Activated CD4-positive, alpha-beta T cell treated with anti-CD3 and anti-CD28 coated beads for 36 hours (primary cell): ENCODE data around the gene PITPNM2. TPM values are rescaled to one million over a fixed set of nuclear protein-coding genes. Genes with fewer than 3 reads are reported as not detected.
"Not testable (repeated sequence)": the region's sequence is repeated elsewhere in the genome, so short reads cannot be mapped to it uniquely, and the experiment has no call there.

Experiments
- ATAC-seq: fragments of 200-7000 bp; cut with Tn5 transposase; one replicate; pipeline ENCODE4 v1.10.0; 2021; ENCODE audit warnings: mild to moderate bottlenecking, moderate library complexity
- CTCF ChIA-PET: fragments of 350-600 bp; sonication (Branson Sonifier 250); formaldehyde crosslinking; loops from one replicate; lab custom pipeline; 2021; ENCODE audit warnings: antibody characterized with exemption; lab: Charles Lee
- POLR2A ChIA-PET: fragments of 350-600 bp; sonication (Branson Sonifier 250); formaldehyde crosslinking; loops from one replicate; lab custom pipeline; 2021; ENCODE audit warnings: antibody characterized with exemption, inconsistent platforms; lab: Charles Lee
- DNase-seq: peaks from one replicate; pipeline ENCODE4 v3.0.0-alpha.2; 2020
- H3K27ac Mint-ChIP-seq: one replicate; pipeline ENCODE4 v1.8.0; 2021; ENCODE audit warnings: mixed read lengths
- H3K27me3 Mint-ChIP-seq: one replicate; pipeline ENCODE4 v1.8.0; 2021; ENCODE audit warnings: mixed read lengths
- H3K36me3 Mint-ChIP-seq: one replicate; pipeline ENCODE4 v1.8.0; 2021; ENCODE audit warnings: low read depth, mixed read lengths
- H3K4me1 Mint-ChIP-seq: one replicate; pipeline ENCODE4 v1.8.0; 2021; ENCODE audit warnings: mixed read lengths
- H3K4me3 Mint-ChIP-seq: one replicate; pipeline ENCODE4 v1.8.0; 2021; ENCODE audit warnings: mild to moderate bottlenecking, moderate library complexity, mixed read lengths
- H3K9me3 Mint-ChIP-seq: one replicate; pipeline ENCODE4 v1.8.0; 2021; ENCODE audit warnings: low read depth, mixed read lengths
- intact Hi-C, 2 experiments: fragments of 100-400 bp; cut with DNase I in 1 of 2; cut with micrococcal nuclease in 1 of 2; formaldehyde crosslinking; loops; one replicate each; pipeline versions ENCODE4 v1.14.2 to v1.15.1; 2022 to 2024; cut with DNase I, micrococcal nuclease
- total RNA-seq, 2 experiments: library from RNA; stranded (reverse); gene quantifications; one replicate each; pipeline ENCODE4 v1.2.3, GENCODE V29; 2021

The PITPNM2 gene
- total RNA-seq, 2 experiments from 2014 or later: 8.3 to 9.5 TPM

DNA sequence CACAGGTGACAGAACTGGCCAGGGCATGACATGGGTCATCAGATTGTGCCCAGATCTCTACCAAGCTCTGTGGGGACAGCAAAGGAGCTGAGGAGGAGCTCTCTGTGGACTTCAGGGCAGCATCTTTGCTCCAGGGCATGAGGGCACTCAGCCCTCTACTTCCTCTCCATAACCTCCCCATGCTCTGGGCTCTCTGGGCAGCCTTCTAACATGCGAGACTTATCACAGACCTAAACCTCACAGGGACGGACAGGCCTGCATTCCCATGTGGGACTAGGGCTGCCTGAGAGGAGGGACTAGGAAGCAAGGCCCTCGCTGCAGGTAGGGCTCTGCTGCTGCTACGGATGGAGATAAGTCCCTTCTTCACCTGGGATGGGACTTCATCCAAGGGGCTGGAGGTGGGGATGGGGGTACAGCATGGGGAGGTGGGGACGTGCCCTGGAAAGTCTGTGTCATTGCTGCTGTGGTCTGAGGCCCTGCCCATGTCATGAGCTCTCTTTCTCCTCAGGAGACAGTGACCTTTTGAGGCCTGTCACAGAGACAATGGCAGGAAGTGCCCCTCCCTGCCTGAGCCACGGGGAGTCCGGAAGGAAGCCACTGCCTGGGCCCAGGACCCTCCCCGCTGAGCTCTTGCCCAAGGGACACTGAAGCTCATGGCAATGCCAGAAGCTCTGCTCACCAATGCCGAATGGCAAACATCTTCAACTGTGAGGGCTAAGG, 44.1 kb downstream of the PITPNM2 start:
- ATAC-seq (peak; percentile 97), DNase-seq (peak; percentile 77)
- H3K4me1 Mint-ChIP-seq: peaks cover 55% of the 10 kb centered on the region
- peaks cover 15% of the 10 kb centered on the region for H3K36me3 Mint-ChIP-seq
- no peaks in the 10 kb centered on the region for H3K9me3 Mint-ChIP-seq
- POLR2A ChIA-PET: interaction anchor here (0.6 to 1.1 kb wide), 5 partner anchors 12 to 277 kb away, joined by 3 to 6 read pairs (median 3); partner anchors contain the start of gene KMT5A
- CTCF ChIA-PET: interaction anchor here (0.6 to 1.4 kb wide), 4 partner anchors 12 to 439 kb away, joined by 3 to 5 read pairs (median 3); no protein-coding TSS in a partner anchor
- no peaks in the 10 kb centered on the region for H3K27me3 Mint-ChIP-seq
- intact Hi-C loops: loop anchor here in 1 of 2 experiments (2.0 kb wide), 1 partner anchor 30 kb away; no protein-coding TSS in a partner anchor
- H3K4me3 Mint-ChIP-seq: peak overlapping the region; percentile 37
- peak overlapping the region; percentile 91 for H3K27ac Mint-ChIP-seq

GRCh38 chr12:123105211-123105826, 45.6 kb downstream of the PITPNM2 start:
- H3K9me3 Mint-ChIP-seq: no peaks in the 10 kb centered on the region
- ChIA-PET POLR2A (interaction anchor here (1.1 kb wide), 1 partner anchor 29 kb away, joined by 3 read pairs; no protein-coding TSS in a partner anchor), CTCF (interaction anchor here (0.6 to 1.1 kb wide), 3 partner anchors 33 to 259 kb away, joined by 3 read pairs; no protein-coding TSS in a partner anchor)
- H3K27me3 Mint-ChIP-seq: no peaks in the 10 kb centered on the region
- H3K27ac Mint-ChIP-seq: peak overlapping the region; percentile 91
- intact Hi-C loops: no loop called here
- no peak for DNase-seq
- H3K4me1 Mint-ChIP-seq: peaks cover 49% of the 10 kb centered on the region
- no peak for ATAC-seq
- peaks cover 15% of the 10 kb centered on the region for H3K36me3 Mint-ChIP-seq
- H3K4me3 Mint-ChIP-seq: no peak overlapping the region

DNA sequence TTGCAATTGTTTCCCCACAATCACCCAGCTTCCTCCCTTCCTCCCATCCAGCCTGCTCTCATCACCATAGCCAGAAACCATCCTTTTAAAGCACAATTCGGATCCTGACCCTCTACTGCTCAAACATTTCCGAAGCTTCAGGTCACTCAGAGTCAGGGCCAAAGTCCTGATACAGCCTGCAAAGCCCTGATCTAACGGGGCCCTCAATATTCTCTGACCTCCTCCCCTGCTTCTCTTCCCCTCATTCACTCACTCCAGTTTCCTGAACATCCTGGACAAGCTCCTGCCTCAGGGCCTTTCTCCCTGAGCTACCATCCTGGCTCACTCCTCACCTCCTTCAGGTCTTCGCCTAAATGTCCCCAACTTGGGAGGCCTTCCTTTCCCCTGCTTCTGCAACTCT, 46.1 kb downstream of the PITPNM2 start:
- CTCF ChIA-PET: interaction anchor here (0.6 to 1.1 kb wide), 4 partner anchors 32 to 716 kb away, joined by 3 read pairs; no protein-coding TSS in a partner anchor
- POLR2A ChIA-PET: interaction anchor here (1.1 kb wide), 1 partner anchor 28 kb away, joined by 3 read pairs; no protein-coding TSS in a partner anchor
- Mint-ChIP-seq H3K9me3 (no peaks in the 10 kb centered on the region), H3K27ac (peak overlapping the region; percentile 91), H3K27me3 (no peaks in the 10 kb centered on the region), H3K36me3 (peaks cover 15% of the 10 kb centered on the region), H3K4me1 (peaks cover 49% of the 10 kb centered on the region), H3K4me3 (no peak overlapping the region)
- intact Hi-C loops: no loop called here
- no peak for ATAC-seq
- no peak for DNase-seq

GRCh38 chr12:123104094-123104493, 46.8 kb downstream of the PITPNM2 start:
- intact Hi-C loops, ATAC-seq, H3K4me3 Mint-ChIP-seq, H3K9me3 Mint-ChIP-seq, H3K27ac Mint-ChIP-seq, DNase-seq, POLR2A ChIA-PET, H3K27me3 Mint-ChIP-seq: not testable (repeated sequence)
- Mint-ChIP-seq H3K36me3 (peaks cover 15% of the 10 kb centered on the region), H3K4me1 (peaks cover 49% of the 10 kb centered on the region)
- CTCF ChIA-PET: interaction anchor here (0.7 to 1.1 kb wide), 2 partner anchors 32 to 716 kb away, joined by 3 read pairs; no protein-coding TSS in a partner anchor

- no peak overlapping the region for H3K27ac Mint-ChIP-seq
- DNase-seq: no peak
- ChIA-PET POLR2A (interaction anchor here (0.5 to 1.1 kb wide), 2 partner anchors 27 to 428 kb away, joined by 3 to 5 read pairs; no protein-coding TSS in a partner anchor), CTCF (interaction anchor here (0.7 to 1.1 kb wide), 5 partner anchors 9 to 46 kb away, joined by 3 read pairs; no protein-coding TSS in a partner anchor)
- ATAC-seq: no peak
- no peaks in the 10 kb centered on the region for H3K27me3 Mint-ChIP-seq
- H3K4me1 Mint-ChIP-seq: peaks cover 42% of the 10 kb centered on the region
- H3K36me3 Mint-ChIP-seq: peaks cover 9% of the 10 kb centered on the region
- intact Hi-C loops: no loop called here
- no peaks in the 10 kb centered on the region for H3K9me3 Mint-ChIP-seq
- H3K4me3 Mint-ChIP-seq: no peak overlapping the region
These were observed 47.9 kb downstream of the PITPNM2 start for GRCh38 chr12:123102781-123103503.

GRCh38 chr12:123102366-123102765, 48.5 kb downstream of the PITPNM2 start:
- ChIA-PET CTCF (interaction anchor here (0.7 to 1.1 kb wide), 5 partner anchors 8 to 47 kb away, joined by 3 read pairs; no protein-coding TSS in a partner anchor), POLR2A (interaction anchor here (0.5 to 1.1 kb wide), 2 partner anchors 27 to 428 kb away, joined by 3 to 5 read pairs; no protein-coding TSS in a partner anchor)
- peaks cover 6% of the 10 kb centered on the region for H3K36me3 Mint-ChIP-seq
- no peaks in the 10 kb centered on the region for H3K9me3 Mint-ChIP-seq
- ATAC-seq (no peak), DNase-seq (peak; percentile 30)
- peak overlapping the region; percentile 37 for H3K27ac Mint-ChIP-seq
- no peaks in the 10 kb centered on the region for H3K27me3 Mint-ChIP-seq
- H3K4me3 Mint-ChIP-seq: no peak overlapping the region
- intact Hi-C loops: no loop called here
- peaks cover 36% of the 10 kb centered on the region for H3K4me1 Mint-ChIP-seq

DNA sequence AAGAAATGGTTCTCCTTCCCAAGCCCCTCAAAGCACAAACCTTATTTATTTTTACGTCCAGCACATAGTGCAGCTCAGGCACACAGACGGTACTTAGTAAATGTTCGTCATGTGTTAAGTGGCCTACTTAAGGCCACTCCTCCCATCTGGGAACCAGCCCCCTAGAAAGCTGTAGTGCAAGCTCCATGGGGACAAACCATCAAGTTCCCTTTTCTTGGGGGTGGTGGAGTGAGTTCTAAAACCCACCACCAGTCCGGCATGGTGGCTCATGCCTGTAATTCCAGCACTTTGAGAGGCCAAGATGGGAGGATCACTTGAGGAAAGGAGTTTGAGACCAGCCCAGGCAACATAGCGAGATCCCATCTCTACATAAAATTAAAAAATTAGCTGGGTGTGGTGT, 49.4 kb downstream of the PITPNM2 start:
- H3K27me3 Mint-ChIP-seq: no peaks in the 10 kb centered on the region
- DNase-seq (no peak), ATAC-seq (no peak)
- H3K36me3 Mint-ChIP-seq: peaks cover 3% of the 10 kb centered on the region
- POLR2A ChIA-PET: interaction anchor here (1.1 kb wide), 1 partner anchor 26 kb away, joined by 5 read pairs; no protein-coding TSS in a partner anchor
- no peak overlapping the region for H3K27ac Mint-ChIP-seq
- H3K4me1 Mint-ChIP-seq: peaks cover 28% of the 10 kb centered on the region
- no peaks in the 10 kb centered on the region for H3K9me3 Mint-ChIP-seq
- CTCF ChIA-PET: interaction anchor here (1.1 kb wide), 1 partner anchor 15 kb away, joined by 3 read pairs; no protein-coding TSS in a partner anchor
- H3K4me3 Mint-ChIP-seq: no peak overlapping the region
- intact Hi-C loops: no loop called here

Other genes with a start within 250 kb of the PITPNM2 start
- gene ABCB9, start 184.6 kb downstream of the PITPNM2 start, total RNA-seq: 1 to 10 TPM; 3.8 to 6.3 TPM
- gene OGFOD2, start 175.8 kb downstream of the PITPNM2 start, total RNA-seq: 10 to 100 TPM; 20.2 to 30.8 TPM
- 100 to 1,000 TPM; 141 to 163 TPM for gene ARL6IP4, start 170.4 kb downstream of the PITPNM2 start, total RNA-seq
- 100 to 1,000 TPM in 1 of 2 experiments, 10 to 100 TPM in 1; 94.0 to 128 TPM for gene MPHOSPH9, start 82.1 kb upstream of the PITPNM2 start, total RNA-seq
- gene MTRFR, start 82.3 kb upstream of the PITPNM2 start, total RNA-seq: 10 to 100 TPM; 31.1 to 34.7 TPM
- 10 to 100 TPM; 69.3 to 77.6 TPM for gene CDK2AP1, start 120.8 kb upstream of the PITPNM2 start, total RNA-seq
- 10 to 100 TPM; 49.6 to 51.1 TPM for gene SBNO1, start 213.8 kb upstream of the PITPNM2 start, total RNA-seq
- gene KMT5A, start 233.0 kb upstream of the PITPNM2 start, total RNA-seq: 10 to 100 TPM; 47.0 to 78.4 TPM